ENCODE results near the gene SNRPD3. TPM values are rescaled to one million over a fixed set of nuclear protein-coding genes. Genes with fewer than 3 reads are reported as not detected.

SNRPD3 gene
- total RNA-seq, 2 experiments from 2014 or later, result 108 to 110 TPM

DNA sequence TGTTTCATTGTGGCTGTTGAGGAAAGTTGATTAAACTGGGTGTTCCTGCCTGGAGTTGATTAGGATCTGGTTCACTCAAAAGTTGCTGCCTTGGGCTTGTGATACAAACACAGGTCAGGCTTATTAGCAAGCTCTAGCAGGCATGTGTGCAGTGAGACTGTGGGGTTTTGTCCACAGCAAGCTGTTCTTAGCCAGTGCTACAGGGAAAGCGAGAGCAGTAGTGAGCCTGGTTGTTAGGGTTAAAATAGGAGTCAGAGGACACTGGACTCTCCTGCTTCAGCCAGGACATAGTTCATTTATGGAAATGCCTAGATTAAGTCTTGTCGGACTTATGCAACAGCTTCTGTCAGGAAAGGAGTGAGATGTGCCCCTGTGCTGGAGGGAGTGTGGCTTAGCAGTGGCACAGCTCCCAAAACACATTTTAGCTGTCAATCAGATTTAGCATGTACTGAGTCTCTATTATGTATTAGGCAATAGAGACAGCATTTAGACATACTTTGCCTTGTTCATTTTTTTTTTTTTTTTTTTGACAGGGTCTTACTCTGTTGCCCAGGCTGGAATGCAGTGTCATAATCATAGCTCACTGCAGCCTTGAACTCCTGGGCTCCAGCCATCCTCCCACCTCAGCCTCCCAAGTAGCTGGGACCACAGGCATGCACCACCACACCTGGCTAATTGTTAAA, 8.7 kb downstream of the SNRPD3 start:
- Mint-ChIP-seq H3K4me1 (peaks cover 13% of the 10 kb centered on the region), H3K27ac (peak overlapping the region; percentile 31), H3K27me3 (no peaks in the 10 kb centered on the region), H3K9me3 (no peaks in the 10 kb centered on the region), H3K36me3 (peaks cover 6% of the 10 kb centered on the region), H3K4me3 (no peak overlapping the region)
- POLR2A ChIA-PET, result interaction anchor here (0.7 to 2.6 kb wide), 3 partner anchors 9 to 265 kb away, joined by 3 to 10 read pairs (median 3); partner anchors contain the start of genes GUCD1 and SNRPD3
- DNase-seq (no peak), ATAC-seq (ENCODE audit: low read depth) (no peak)

DNA sequence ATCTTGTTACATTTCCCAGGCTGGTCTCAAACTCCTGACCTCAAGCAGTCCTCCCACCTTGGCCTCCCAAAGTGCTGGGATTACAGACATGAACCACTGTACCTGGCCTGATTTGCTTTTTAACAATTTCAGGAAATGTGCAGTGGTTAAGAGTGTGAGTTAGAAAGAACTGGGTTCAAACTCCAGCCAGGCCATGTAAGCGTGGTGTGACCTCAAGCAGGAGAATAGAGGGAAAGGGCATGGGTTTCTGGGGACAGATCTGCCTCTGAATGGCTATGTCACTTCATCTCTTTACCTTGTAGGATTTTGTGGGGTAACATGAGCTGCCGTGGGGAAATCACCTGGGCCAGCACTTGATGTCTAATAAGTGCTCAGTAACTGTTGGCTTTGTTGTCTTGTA, 9.3 kb downstream of the SNRPD3 start:
- no peaks in the 10 kb centered on the region for H3K9me3 Mint-ChIP-seq
- no peak for DNase-seq
- peaks cover 8% of the 10 kb centered on the region for H3K36me3 Mint-ChIP-seq
- H3K27me3 Mint-ChIP-seq, result no peaks in the 10 kb centered on the region
- peaks cover 13% of the 10 kb centered on the region for H3K4me1 Mint-ChIP-seq
- no peak overlapping the region for H3K4me3 Mint-ChIP-seq
- POLR2A ChIA-PET, result interaction anchor here (2.6 kb wide), 1 partner anchor 9 kb away, joined by 10 read pairs; the partner anchor contains the start of genes GUCD1 and SNRPD3
- no peak overlapping the region for H3K27ac Mint-ChIP-seq
- ATAC-seq (ENCODE audit: low read depth), result no peak

DNA sequence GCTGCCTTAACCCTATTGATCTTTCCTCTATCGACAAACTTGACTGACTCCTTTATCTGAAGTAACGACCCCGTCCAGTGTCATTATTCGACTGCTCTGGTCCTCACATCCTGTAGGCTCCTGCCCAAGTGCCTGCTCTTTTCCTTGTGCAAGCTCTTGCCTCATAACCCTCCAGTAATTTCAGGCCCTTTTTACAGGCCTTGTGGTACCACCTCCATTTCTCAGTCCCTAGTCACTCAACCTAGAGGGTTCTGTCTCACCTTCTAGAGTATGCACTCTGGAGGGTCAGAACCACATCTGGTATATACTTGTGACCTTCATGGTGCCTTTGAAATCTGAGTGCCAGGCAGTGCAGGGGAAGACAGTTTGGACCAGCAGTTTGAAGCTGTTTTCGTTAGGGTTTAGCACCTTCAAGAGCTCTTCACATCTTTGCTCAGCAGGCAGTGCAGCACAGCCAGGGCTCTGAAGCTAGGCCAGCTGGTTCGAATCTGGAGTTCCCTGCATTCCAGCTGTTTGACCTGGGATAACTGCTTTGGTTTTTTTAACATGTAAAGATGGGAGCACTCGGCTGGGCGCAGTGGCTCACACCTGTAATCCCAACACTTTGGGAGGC, 11.2 kb downstream of the SNRPD3 start:
- no peaks in the 10 kb centered on the region for H3K27me3 Mint-ChIP-seq
- peaks cover 9% of the 10 kb centered on the region for H3K4me1 Mint-ChIP-seq
- H3K36me3 Mint-ChIP-seq, result peaks cover 13% of the 10 kb centered on the region
- POLR2A ChIA-PET, result interaction anchor here (0.5 to 2.6 kb wide), 2 partner anchors 11 to 548 kb away, joined by 3 to 10 read pairs; partner anchors contain the start of genes GUCD1 and SNRPD3
- no peak overlapping the region for H3K4me3 Mint-ChIP-seq
- no peak for ATAC-seq (ENCODE audit: low read depth)
- H3K27ac Mint-ChIP-seq, result peak overlapping the region; percentile 30
- no peaks in the 10 kb centered on the region for H3K9me3 Mint-ChIP-seq
- no peak for DNase-seq

DNA sequence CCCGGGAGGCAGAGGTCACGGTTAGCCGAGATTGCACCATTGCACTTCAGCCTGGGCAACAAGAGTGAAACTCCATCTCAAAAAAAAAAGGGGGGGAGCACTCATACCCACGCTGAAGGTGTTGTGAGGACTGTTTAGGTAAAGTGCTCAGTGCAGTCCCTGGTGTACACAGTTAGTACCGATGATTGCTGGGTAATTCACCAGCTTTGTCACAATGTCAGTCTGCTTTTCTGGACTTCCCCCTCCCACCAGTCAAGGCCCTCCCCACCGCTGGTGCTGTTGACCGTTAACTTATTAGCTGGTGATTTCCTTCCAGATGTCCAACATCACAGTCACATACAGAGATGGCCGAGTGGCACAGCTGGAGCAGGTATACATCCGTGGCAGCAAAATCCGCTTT, 11.9 kb downstream of the SNRPD3 start:
- peaks cover 15% of the 10 kb centered on the region for H3K36me3 Mint-ChIP-seq
- peaks cover 9% of the 10 kb centered on the region for H3K4me1 Mint-ChIP-seq
- H3K27ac Mint-ChIP-seq, result no peak overlapping the region
- H3K9me3 Mint-ChIP-seq, result no peaks in the 10 kb centered on the region
- POLR2A ChIA-PET, result no interaction called here
- ATAC-seq (ENCODE audit: low read depth) (no peak), DNase-seq (no peak)
- no peaks in the 10 kb centered on the region for H3K27me3 Mint-ChIP-seq
- H3K4me3 Mint-ChIP-seq, result no peak overlapping the region

DNA sequence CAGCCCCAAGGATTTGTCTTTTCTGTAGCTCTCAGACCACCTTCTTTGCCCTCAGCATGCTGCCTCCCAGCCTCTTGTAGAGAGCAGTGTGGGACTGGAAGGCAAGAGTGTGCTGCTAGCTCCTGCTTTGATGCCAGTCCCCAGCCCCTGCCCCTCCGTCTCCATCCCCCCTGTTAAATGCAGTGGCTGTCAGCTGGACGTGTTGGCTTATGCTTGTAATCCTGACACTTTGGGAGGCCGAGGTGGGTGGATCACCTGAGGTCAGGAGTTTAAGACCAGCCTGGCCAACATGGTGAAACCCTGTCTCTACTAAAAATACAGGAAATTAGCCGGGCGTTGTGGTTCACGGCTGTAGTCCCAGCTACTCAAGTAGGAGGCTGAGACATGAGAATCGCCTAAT, 15.5 kb downstream of the SNRPD3 start:
- no peak overlapping the region for H3K4me3 Mint-ChIP-seq
- H3K4me1 Mint-ChIP-seq, result peaks cover 5% of the 10 kb centered on the region
- POLR2A ChIA-PET, result interaction anchor here (0.6 kb wide), 1 partner anchor 10 kb away, joined by 3 read pairs; no protein-coding TSS in a partner anchor
- H3K27ac Mint-ChIP-seq, result no peak overlapping the region
- ATAC-seq (ENCODE audit: low read depth) (no peak), DNase-seq (no peak)
- H3K9me3 Mint-ChIP-seq, result no peaks in the 10 kb centered on the region
- peaks cover 31% of the 10 kb centered on the region for H3K36me3 Mint-ChIP-seq
- no peaks in the 10 kb centered on the region for H3K27me3 Mint-ChIP-seq

DNA sequence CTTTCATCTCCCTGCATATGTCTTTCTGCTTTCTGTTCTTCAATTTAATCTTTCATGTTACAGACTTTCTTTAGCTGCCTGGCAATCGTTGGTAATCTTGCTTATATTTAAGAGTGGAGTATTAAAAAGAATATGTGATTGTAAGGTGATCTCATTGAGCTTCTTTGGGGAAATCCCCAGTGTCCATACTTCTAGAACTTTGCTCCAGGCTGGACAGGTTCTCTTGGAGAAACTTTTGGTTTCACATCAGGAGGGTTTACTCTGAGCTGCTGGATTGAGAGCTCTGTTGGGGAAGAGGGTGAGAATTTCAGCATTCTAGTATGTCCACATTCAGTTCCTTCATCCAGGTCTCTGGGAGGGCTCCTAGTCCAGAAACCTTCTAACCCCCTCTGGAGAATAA, 21.0 kb downstream of the SNRPD3 start:
- POLR2A ChIA-PET, result no interaction called here
- ATAC-seq (ENCODE audit: low read depth) (no peak), DNase-seq (no peak)
- no peak overlapping the region for H3K4me3 Mint-ChIP-seq
- no peak overlapping the region for H3K27ac Mint-ChIP-seq
- H3K36me3 Mint-ChIP-seq, result peaks cover 28% of the 10 kb centered on the region
- no peaks in the 10 kb centered on the region for H3K9me3 Mint-ChIP-seq
- H3K27me3 Mint-ChIP-seq, result no peaks in the 10 kb centered on the region
- H3K4me1 Mint-ChIP-seq, result peaks cover 2% of the 10 kb centered on the region

DNA sequence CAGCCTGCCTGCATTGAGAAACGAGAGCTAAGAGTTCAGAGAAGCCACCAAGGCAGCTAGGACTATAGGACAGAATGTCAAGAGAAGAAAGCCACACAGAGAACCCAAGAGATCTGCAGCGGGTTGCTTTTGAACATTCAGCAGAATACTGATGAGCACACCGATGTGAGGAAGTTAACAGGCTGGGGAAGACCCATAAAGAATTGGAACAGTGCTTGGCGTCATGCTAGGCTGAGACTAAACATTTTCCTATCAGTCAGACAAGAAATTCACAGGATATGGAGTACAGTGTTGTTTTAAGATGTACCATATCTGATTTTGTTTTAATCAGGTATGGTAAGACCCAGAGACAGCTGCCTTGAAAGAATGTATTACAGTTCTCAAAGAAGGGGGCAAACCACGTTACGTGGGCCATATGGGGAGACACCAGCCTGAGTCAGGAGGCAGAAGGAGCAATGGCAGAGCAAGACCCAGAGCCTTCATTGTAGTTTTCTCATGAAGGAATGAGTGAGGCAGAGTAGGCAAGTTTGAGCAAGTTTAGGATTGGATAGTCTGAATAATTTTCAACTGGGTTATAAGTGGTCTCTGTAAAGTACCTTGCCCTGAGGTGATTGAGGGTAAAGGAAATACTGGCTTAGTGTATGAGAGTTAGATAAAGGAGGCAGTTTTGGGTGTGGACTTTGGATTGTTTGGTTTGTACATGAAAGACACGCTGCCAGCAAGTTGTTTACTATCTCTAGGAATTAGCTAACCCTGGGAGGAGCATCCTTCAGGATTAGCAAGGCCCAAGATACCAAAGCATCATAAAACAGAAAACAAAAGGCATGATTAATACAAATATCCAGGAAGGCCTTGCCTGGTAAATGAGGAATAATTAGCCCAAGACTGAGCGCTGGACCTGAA, 22.8 kb downstream of the SNRPD3 start:
- Mint-ChIP-seq H3K4me3 (no peak overlapping the region), H3K36me3 (peaks cover 16% of the 10 kb centered on the region), H3K4me1 (peaks cover 2% of the 10 kb centered on the region), H3K27me3 (no peaks in the 10 kb centered on the region), H3K27ac (no peak overlapping the region), H3K9me3 (no peaks in the 10 kb centered on the region)
- POLR2A ChIA-PET, result no interaction called here
- DNase-seq (no peak), ATAC-seq (ENCODE audit: low read depth) (no peak)

DNA sequence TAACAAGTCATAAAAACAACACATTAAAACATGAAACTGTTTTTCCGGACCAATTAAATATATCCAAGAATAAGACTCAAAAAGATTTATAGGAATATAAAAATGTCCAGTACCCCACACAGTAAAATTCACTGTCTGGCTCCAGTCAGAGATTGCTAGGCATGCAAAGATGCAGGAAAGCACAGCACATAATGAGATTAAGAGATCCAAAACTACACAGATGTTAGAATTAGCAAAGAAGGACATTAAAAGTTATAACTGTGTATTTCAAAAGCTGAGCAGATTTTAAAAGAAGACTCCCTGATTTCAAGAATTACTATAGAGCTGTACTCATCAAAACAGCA, 23.4 kb downstream of the SNRPD3 start:
- no peak for ATAC-seq (ENCODE audit: low read depth)
- POLR2A ChIA-PET, result no interaction called here
- Mint-ChIP-seq H3K36me3 (peaks cover 16% of the 10 kb centered on the region), H3K9me3 (no peaks in the 10 kb centered on the region), H3K27me3 (no peaks in the 10 kb centered on the region), H3K4me3 (no peak overlapping the region), H3K27ac (no peak overlapping the region), H3K4me1 (peaks cover 5% of the 10 kb centered on the region)
- DNase-seq, result no peak

DNA sequence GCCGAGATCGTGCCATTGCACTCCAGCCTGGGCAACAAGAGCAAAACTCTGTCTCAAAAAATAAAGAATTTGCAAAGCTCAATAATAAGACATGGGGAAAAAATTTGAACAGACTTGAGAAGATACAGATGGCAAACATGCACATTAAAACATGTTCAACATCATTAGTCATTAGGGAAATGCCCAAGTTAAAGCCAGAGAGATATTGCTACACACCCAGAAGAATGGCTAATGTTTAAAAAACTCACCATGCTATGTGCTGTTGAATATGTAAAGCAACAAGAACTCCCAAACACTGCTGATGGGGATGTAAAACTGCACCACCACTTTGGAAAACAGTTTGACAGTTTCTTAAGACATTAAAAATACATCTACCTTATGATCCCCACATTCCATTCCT, 24.5 kb downstream of the SNRPD3 start:
- H3K4me3 Mint-ChIP-seq, result no peak overlapping the region
- no peak overlapping the region for H3K27ac Mint-ChIP-seq
- POLR2A ChIA-PET, result no interaction called here
- no peaks in the 10 kb centered on the region for H3K9me3 Mint-ChIP-seq
- peaks cover 8% of the 10 kb centered on the region for H3K36me3 Mint-ChIP-seq
- H3K4me1 Mint-ChIP-seq, result peaks cover 3% of the 10 kb centered on the region
- no peaks in the 10 kb centered on the region for H3K27me3 Mint-ChIP-seq
- DNase-seq (no peak), ATAC-seq (ENCODE audit: low read depth) (no peak)

DNA sequence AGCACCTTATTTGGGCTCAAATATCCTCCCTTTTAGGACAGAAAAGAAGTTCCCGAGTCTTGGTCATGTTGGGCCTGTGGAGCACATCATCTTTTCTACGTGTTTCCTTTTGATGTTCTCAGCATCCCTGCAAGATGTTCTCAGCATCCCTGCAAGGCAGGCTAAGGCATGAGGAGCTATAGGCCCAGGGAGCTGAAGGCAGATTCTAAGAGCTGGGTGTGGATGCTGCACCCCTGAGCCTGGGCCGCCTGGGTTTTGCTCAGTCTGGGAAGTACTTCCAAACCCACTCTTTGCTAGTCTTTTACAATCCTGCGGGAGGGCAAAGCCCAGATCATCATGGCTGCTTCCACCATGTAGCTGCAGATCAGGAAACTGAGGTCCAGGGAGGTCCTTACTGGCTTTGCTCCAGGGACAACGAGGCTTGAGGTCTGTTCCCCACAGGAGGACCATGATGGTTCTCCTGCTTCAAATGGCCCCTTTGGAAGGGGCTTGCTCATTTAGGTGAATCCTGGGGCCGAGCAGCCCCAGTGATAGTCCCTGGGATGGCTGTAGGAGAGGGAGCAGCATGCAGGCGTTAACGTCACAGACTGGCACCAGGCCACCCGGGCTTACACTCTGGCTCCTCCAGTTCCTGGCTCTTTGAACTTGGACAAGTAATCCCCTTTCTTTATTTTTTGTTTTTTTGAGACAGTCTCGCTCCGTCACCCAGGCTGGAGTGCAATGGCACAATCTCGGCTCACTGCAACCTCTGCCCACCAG, 26.4 kb downstream of the SNRPD3 start:
- DNase-seq (no peak), ATAC-seq (ENCODE audit: low read depth) (no peak)
- Mint-ChIP-seq H3K4me3 (no peak overlapping the region), H3K9me3 (no peaks in the 10 kb centered on the region), H3K4me1 (peaks cover 3% of the 10 kb centered on the region), H3K27ac (no peak overlapping the region), H3K27me3 (no peaks in the 10 kb centered on the region), H3K36me3 (peaks cover 6% of the 10 kb centered on the region)
- POLR2A ChIA-PET, result no interaction called here

DNA sequence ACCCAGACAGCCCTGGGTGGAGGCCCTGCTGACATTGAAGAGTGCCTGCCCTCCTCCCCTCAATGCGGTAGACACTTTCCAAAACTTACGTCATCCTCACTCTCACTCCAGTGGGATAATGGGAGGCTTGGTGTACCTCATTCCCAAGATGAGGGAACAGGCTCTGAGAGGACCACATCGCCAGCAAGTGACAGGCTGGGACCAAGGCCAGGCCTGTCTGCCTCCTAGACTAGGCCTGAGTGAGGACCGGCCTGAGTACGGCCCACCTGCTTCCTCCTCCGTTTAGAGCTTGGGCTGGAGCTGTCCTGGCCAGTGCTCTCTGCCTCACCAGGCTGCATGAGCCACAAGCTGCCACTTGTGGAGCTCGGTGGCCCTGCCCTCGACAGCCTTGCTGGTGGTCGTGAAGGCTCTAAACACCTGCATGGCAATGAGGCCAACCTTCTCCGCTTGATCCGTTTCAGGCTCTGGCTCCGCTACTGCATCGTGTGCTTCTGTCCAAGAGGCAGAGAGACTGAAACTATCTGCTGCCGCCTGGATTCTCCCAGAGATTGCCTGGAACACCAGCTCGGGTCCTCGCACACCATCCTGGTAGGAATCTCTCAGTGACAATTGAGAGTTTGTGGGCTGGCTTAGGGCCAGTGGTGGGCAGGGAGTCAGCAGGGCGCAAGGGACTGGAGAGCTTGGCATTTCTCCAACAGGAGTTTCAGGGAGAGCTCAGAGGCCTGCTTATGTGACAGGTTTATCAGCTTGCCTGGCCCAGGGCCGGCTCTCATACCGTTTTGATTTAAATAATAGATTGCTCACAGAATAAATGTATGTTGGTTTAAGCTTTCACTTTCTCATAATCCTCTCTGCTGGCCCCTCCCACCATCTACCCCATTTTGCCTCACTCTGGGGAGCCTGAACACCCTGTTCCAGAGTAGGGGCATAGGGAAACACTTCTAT, 27.7 kb downstream of the SNRPD3 start:
- POLR2A ChIA-PET, result no interaction called here
- ATAC-seq (ENCODE audit: low read depth) (no peak), DNase-seq (no peak)
- H3K36me3 Mint-ChIP-seq, result peaks cover 2% of the 10 kb centered on the region
- H3K27me3 Mint-ChIP-seq, result no peaks in the 10 kb centered on the region
- H3K9me3 Mint-ChIP-seq, result no peaks in the 10 kb centered on the region
- H3K27ac Mint-ChIP-seq, result peak overlapping the region; percentile 44
- peaks cover 3% of the 10 kb centered on the region for H3K4me1 Mint-ChIP-seq
- H3K4me3 Mint-ChIP-seq, result no peak overlapping the region

DNA sequence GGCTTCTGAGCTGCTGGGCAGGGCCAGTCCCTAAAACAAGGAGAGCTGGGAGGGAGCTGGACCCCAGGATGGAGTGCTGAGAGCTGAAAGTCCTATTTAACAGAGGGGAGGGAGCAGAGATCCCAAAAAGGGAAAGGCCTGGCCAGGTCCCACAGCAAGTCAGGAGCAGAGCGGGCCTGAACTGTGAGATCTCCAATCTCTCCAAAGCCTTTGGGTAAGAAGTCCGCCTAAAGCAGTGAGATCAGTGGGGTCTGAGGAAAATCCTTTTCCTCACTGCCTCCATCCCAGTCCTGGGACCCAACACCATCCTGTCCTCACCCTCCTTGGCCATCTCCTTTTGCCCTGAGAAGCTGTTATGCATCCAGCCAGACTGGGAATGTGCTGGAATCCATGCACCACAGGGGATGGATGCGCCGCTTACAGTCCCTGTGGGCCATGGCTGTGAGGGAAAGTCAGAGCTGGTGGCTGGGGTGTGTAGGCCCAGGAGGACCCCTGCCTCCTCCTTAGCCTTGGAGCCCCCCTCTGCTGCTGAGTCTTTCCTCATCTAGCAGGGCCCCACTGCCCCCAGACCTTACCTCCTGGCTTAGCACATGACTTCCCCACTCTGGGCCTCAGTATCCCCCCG, 28.5 kb downstream of the SNRPD3 start:
- H3K36me3 Mint-ChIP-seq, result peaks cover 2% of the 10 kb centered on the region
- no peaks in the 10 kb centered on the region for H3K27me3 Mint-ChIP-seq
- DNase-seq, result peak; percentile 23
- peak overlapping the region; percentile 44 for H3K27ac Mint-ChIP-seq
- ATAC-seq (ENCODE audit: low read depth), result no peak
- no peaks in the 10 kb centered on the region for H3K9me3 Mint-ChIP-seq
- H3K4me1 Mint-ChIP-seq, result peaks cover 3% of the 10 kb centered on the region
- no peak overlapping the region for H3K4me3 Mint-ChIP-seq
- POLR2A ChIA-PET, result no interaction called here
